Stimulated activated CD4-positive, alpha-beta T cell treated with anti-CD3 and anti-CD28 coated beads, Interleukin-2, amount 100 ng/mL, for 4 hours (primary cell): ENCODE results near the gene JADE2.

Experiments
- DNase-seq: peaks from one replicate; pipeline ENCODE4 v3.0.0-alpha.2; 2020; ENCODE audit warnings: low read depth

The JADE2 gene

GRCh38 chr5:134530301-134531077, 5.0 kb downstream of the JADE2 start:
- DNase-seq = no peak

- DNase-seq = no peak
These were observed 7.8 kb downstream of the JADE2 start for GRCh38 chr5:134533115-134533815.

GRCh38 chr5:134534058-134534725, 8.7 kb downstream of the JADE2 start:
- no peak for DNase-seq

- DNase-seq = no peak
These were observed 9.2 kb downstream of the JADE2 start for GRCh38 chr5:134534726-134535110.

- no peak for DNase-seq
These were observed 11.4 kb downstream of the JADE2 start for GRCh38 chr5:134536876-134537275.

- no peak for DNase-seq
These were observed 11.8 kb downstream of the JADE2 start for GRCh38 chr5:134537297-134537696.

GRCh38 chr5:134538296-134538695, 12.8 kb downstream of the JADE2 start:
- no peak for DNase-seq

- DNase-seq = no peak
These were observed 14.3 kb downstream of the JADE2 start for GRCh38 chr5:134539732-134540131.

- DNase-seq = no peak
These were observed 15.6 kb downstream of the JADE2 start for GRCh38 chr5:134540747-134541733.

- DNase-seq = no peak
These were observed 16.4 kb downstream of the JADE2 start for GRCh38 chr5:134541736-134542376.

GRCh38 chr5:134543820-134544614, 18.5 kb downstream of the JADE2 start:
- DNase-seq = no peak

- DNase-seq = no peak
These were observed 19.8 kb downstream of the JADE2 start for GRCh38 chr5:134545070-134545868.

GRCh38 chr5:134547066-134547465, 21.6 kb downstream of the JADE2 start:
- DNase-seq = no peak

GRCh38 chr5:134547579-134547978, 22.1 kb downstream of the JADE2 start:
- DNase-seq = no peak

- no peak for DNase-seq
These were observed 22.7 kb downstream of the JADE2 start for GRCh38 chr5:134547999-134548658.

- DNase-seq = no peak
These were observed 24.2 kb downstream of the JADE2 start for GRCh38 chr5:134549714-134550113.

GRCh38 chr5:134550271-134551214, 25.1 kb downstream of the JADE2 start:
- DNase-seq = no peak

GRCh38 chr5:134551901-134552300, 26.4 kb downstream of the JADE2 start:
- DNase-seq = no peak
